WTC11 (cell line): ENCODE measurements around the gene ZNF606. TPM values are rescaled to one million over a fixed set of nuclear protein-coding genes. Genes with fewer than 3 reads are reported as not detected.

Source experiments
- AFF4 ChIP-seq: sonication (generic); formaldehyde crosslinking; IDR thresholded peaks from 2 replicates; pipeline ENCODE4 v1.8.1; 2023; ENCODE audit warnings: mild to moderate bottlenecking, missing genetic modification reagents, borderline replicate concordance
- ATF1 ChIP-seq: sonication (generic); formaldehyde crosslinking; IDR thresholded peaks from 2 replicates; pipeline ENCODE4 v1.8.1; 2023; ENCODE audit warnings: mild to moderate bottlenecking, moderate library complexity, missing genetic modification reagents
- ATF2 ChIP-seq: sonication (generic); formaldehyde crosslinking; IDR thresholded peaks from 2 replicates; pipeline ENCODE4 v1.8.1; 2022; ENCODE audit warnings: low read depth, missing genetic modification reagents, borderline replicate concordance
- CREM ChIP-seq: sonication (generic); formaldehyde crosslinking; IDR thresholded peaks from 2 replicates; pipeline ENCODE4 v1.8.1; 2022; ENCODE audit warnings: mild to moderate bottlenecking, missing genetic modification reagents, moderate library complexity
- E2F4 ChIP-seq: sonication (generic); formaldehyde crosslinking; IDR thresholded peaks from 2 replicates; pipeline ENCODE4 v1.8.1; 2022; ENCODE audit warnings: low read depth, mild to moderate bottlenecking, moderate library complexity, missing genetic modification reagents, borderline replicate concordance
- ELF4 ChIP-seq: sonication (generic); formaldehyde crosslinking; IDR thresholded peaks from 2 replicates; pipeline ENCODE4 v1.8.1; 2022; ENCODE audit warnings: low read depth, mild to moderate bottlenecking, moderate library complexity, missing genetic modification reagents
- ETV6 ChIP-seq: sonication (generic); formaldehyde crosslinking; IDR thresholded peaks from 2 replicates; pipeline ENCODE4 v1.8.1; 2022; ENCODE audit warnings: mild to moderate bottlenecking, missing genetic modification reagents
- FOXP1 ChIP-seq: sonication (generic); formaldehyde crosslinking; IDR thresholded peaks from 2 replicates; pipeline ENCODE4 v1.8.0; 2022; ENCODE audit warnings: missing genetic modification reagents, mild to moderate bottlenecking, moderate library complexity, borderline replicate concordance
- GTF2I ChIP-seq: fragments of 250-450 bp; sonication (Bioruptor Pico); conservative IDR thresholded peaks from 2 replicates; pipeline ENCODE4 v1.4.0; 2021; ENCODE audit warnings: mild to moderate bottlenecking
- HMGXB4 ChIP-seq: sonication (generic); formaldehyde crosslinking; IDR thresholded peaks from 2 replicates; pipeline ENCODE4 v1.8.1; 2023; ENCODE audit warnings: mild to moderate bottlenecking, moderate library complexity, missing genetic modification reagents
- IRF1 ChIP-seq: sonication (generic); formaldehyde crosslinking; IDR thresholded peaks from 2 replicates; pipeline ENCODE4 v1.8.0; 2023; ENCODE audit warnings: missing genetic modification reagents
- IRF2 ChIP-seq: sonication (generic); formaldehyde crosslinking; IDR thresholded peaks from 2 replicates; pipeline ENCODE4 v1.8.0; 2022; ENCODE audit warnings: low read depth, missing genetic modification reagents, borderline replicate concordance
- JAZF1 ChIP-seq: fragments of 250-450 bp; sonication (Bioruptor Pico); IDR thresholded peaks from 2 replicates; pipeline ENCODE4 v1.9.0; 2021; ENCODE audit warnings: moderate library complexity, mild to moderate bottlenecking, inconsistent platforms
- MLX ChIP-seq: sonication (generic); formaldehyde crosslinking; IDR thresholded peaks from 2 replicates; pipeline ENCODE4 v1.8.1; 2023; ENCODE audit warnings: mild to moderate bottlenecking, missing genetic modification reagents, moderate library complexity
- NFATC4 ChIP-seq: fragments of 250-450 bp; sonication (Bioruptor Pico); IDR thresholded peaks from 2 replicates; pipeline ENCODE4 v1.9.0; 2021; ENCODE audit warnings: mild to moderate bottlenecking
- NFYB ChIP-seq: sonication (generic); formaldehyde crosslinking; conservative IDR thresholded peaks from 2 replicates; pipeline ENCODE4 v1.8.0; 2022; ENCODE audit warnings: low read depth, missing genetic modification reagents
- RELA ChIP-seq: sonication (generic); formaldehyde crosslinking; IDR thresholded peaks from 2 replicates; pipeline ENCODE4 v1.8.1; 2022; ENCODE audit warnings: missing genetic modification reagents, mild to moderate bottlenecking, borderline replicate concordance
- SMAD3 ChIP-seq: sonication (generic); formaldehyde crosslinking; IDR thresholded peaks from 2 replicates; pipeline ENCODE4 v1.8.0; 2022; ENCODE audit warnings: missing genetic modification reagents, mild to moderate bottlenecking, borderline replicate concordance
- SMAD4 ChIP-seq: sonication (generic); formaldehyde crosslinking; IDR thresholded peaks from 2 replicates; pipeline ENCODE4 v1.8.0; 2022; ENCODE audit warnings: mild to moderate bottlenecking, missing genetic modification reagents
- SOX15 ChIP-seq: fragments of 250-450 bp; sonication (Bioruptor Pico); IDR thresholded peaks from 2 replicates; pipeline ENCODE4 v1.9.0; 2021; ENCODE audit warnings: mild to moderate bottlenecking
- STAT6 ChIP-seq: sonication (generic); formaldehyde crosslinking; conservative IDR thresholded peaks from 2 replicates; pipeline ENCODE4 v1.8.1; 2023; ENCODE audit warnings: mild to moderate bottlenecking, low read depth, missing genetic modification reagents, moderate library complexity
- TCF7 ChIP-seq: sonication (generic); formaldehyde crosslinking; IDR thresholded peaks from 2 replicates; pipeline ENCODE4 v1.8.0; 2022; ENCODE audit warnings: mild to moderate bottlenecking, low read depth, missing genetic modification reagents, moderate library complexity
- ZNF138 ChIP-seq: sonication (generic); formaldehyde crosslinking; conservative IDR thresholded peaks from 2 replicates; pipeline ENCODE4 v1.8.1; 2022; ENCODE audit warnings: mild to moderate bottlenecking, moderate library complexity, missing genetic modification reagents
- ZNF232 ChIP-seq: sonication (generic); formaldehyde crosslinking; IDR thresholded peaks from 2 replicates; pipeline ENCODE4 v1.8.0; 2022; ENCODE audit warnings: mild to moderate bottlenecking, missing genetic modification reagents
- ZNF263 ChIP-seq: sonication (generic); formaldehyde crosslinking; IDR thresholded peaks from 2 replicates; pipeline ENCODE4 v1.8.1; 2022; ENCODE audit warnings: low read depth, mild to moderate bottlenecking, moderate library complexity, missing genetic modification reagents
- ZNF317 ChIP-seq: sonication (generic); formaldehyde crosslinking; IDR thresholded peaks from 2 replicates; pipeline ENCODE4 v1.8.1; 2023; ENCODE audit warnings: low read depth, mild to moderate bottlenecking, moderate library complexity, missing genetic modification reagents, borderline replicate concordance
- ZNF671 ChIP-seq: fragments of 250-450 bp; sonication (Bioruptor Pico); IDR thresholded peaks from 2 replicates; pipeline ENCODE4 v1.8.0; 2021; ENCODE audit warnings: mild to moderate bottlenecking
- total RNA-seq: library from RNA; stranded (reverse); gene quantifications from 3 replicates; pipeline ENCODE4 v1.2.3, GENCODE V29; 2021

The ZNF606 gene
- total RNA-seq, 1 experiment from 2014 or later = 26.1 TPM

- no peak; the same call in 1 of the 2 replicates for TF ChIP-seq MLX (CRISPR knock-in tag)
- no peak; the same call in 1 of the 2 replicates for TF ChIP-seq AFF4 (CRISPR knock-in tag)
- peak; percentile 20; the same call in 1 of the 2 replicates for TF ChIP-seq HMGXB4 (CRISPR knock-in tag)
- no peak for TF ChIP-seq IRF2 (CRISPR knock-in tag)
- TF ChIP-seq ZNF317 (CRISPR knock-in tag) = no peak
- TF ChIP-seq ZNF232 (CRISPR knock-in tag) = no peak
- peak; percentile 54; the same call in 1 of the 2 replicates for TF ChIP-seq FOXP1 (CRISPR knock-in tag)
- TF ChIP-seq ZNF263 (CRISPR knock-in tag) = no peak
- no peak for TF ChIP-seq TCF7 (CRISPR knock-in tag)
- no peak for TF ChIP-seq SOX15
- TF ChIP-seq ZNF671 (CRISPR knock-in tag) = no peak
- TF ChIP-seq STAT6 (CRISPR knock-in tag) = no peak
- TF ChIP-seq ELF4 (CRISPR knock-in tag) = 0 out of 2 replicates have a peak, but pooled peaks have one; percentile 39
- no peak for TF ChIP-seq NFATC4 (CRISPR knock-in tag)
- no peak for TF ChIP-seq GTF2I (CRISPR knock-in tag)
- TF ChIP-seq E2F4 (CRISPR knock-in tag) = no peak
- TF ChIP-seq IRF1 = no peak
- TF ChIP-seq SMAD3 (CRISPR knock-in tag) = no peak
- no peak for TF ChIP-seq ZNF138 (CRISPR knock-in tag)
- 0 out of 2 replicates have a peak, but pooled peaks have one; percentile 53 for TF ChIP-seq SMAD4
- TF ChIP-seq RELA (CRISPR knock-in tag) = no peak; the same call in 1 of the 2 replicates
- TF ChIP-seq CREM (CRISPR knock-in tag) = peak; percentile 98
- peak; percentile 68; the same call in 1 of the 2 replicates for TF ChIP-seq ETV6 (CRISPR knock-in tag)
- TF ChIP-seq ATF2 = no peak
- 0 out of 2 replicates have a peak, but pooled peaks have one; percentile 69 for TF ChIP-seq ATF1
- no peak for TF ChIP-seq JAZF1 (CRISPR knock-in tag)
- no peak for TF ChIP-seq NFYB (CRISPR knock-in tag)
These were observed 7.2 kb upstream of the ZNF606 start (continued) for GRCh38 chr19:58009666-58010301.
